Activated CD8-positive, alpha-beta memory T cell treated with anti-CD3 and anti-CD28 coated beads for 24 hours (primary cell): ENCODE data around the gene SLC39A13.

ENCODE experiments used
- DNase-seq: peaks from one replicate; pipeline ENCODE4 v3.0.0-alpha.2; 2020

Gene SLC39A13

GRCh38 chr11:47406896-47407745 lies 1.3 kb upstream of the SLC39A13 start:
- DNase-seq = peak; percentile 66

- DNase-seq = no peak
These were observed 429 bp downstream of the SLC39A13 start for GRCh38 chr11:47408598-47409439.

GRCh38 chr11:47409440-47410369 lies 1.3 kb downstream of the SLC39A13 start:
- DNase-seq = peak; percentile 56

GRCh38 chr11:47410370-47411264 lies 2.2 kb downstream of the SLC39A13 start:
- DNase-seq = peak; percentile 57

- DNase-seq = peak; percentile 83
These were observed 3.7 kb downstream of the SLC39A13 start for GRCh38 chr11:47411884-47412746.

GRCh38 chr11:47413351-47413750 lies 5.0 kb downstream of the SLC39A13 start:
- DNase-seq = no peak

- DNase-seq = no peak
These were observed 5.7 kb downstream of the SLC39A13 start for GRCh38 chr11:47413908-47414684.

- DNase-seq = peak; percentile 55
These were observed 6.3 kb downstream of the SLC39A13 start for GRCh38 chr11:47414685-47415070.

- DNase-seq = peak; percentile 58
These were observed 6.9 kb downstream of the SLC39A13 start for GRCh38 chr11:47415091-47415854.

- DNase-seq = no peak
These were observed 7.6 kb downstream of the SLC39A13 start for GRCh38 chr11:47415949-47416472.

- no peak for DNase-seq
These were observed 9.3 kb downstream of the SLC39A13 start for GRCh38 chr11:47417712-47418111.

- DNase-seq = no peak
These were observed 10.3 kb downstream of the SLC39A13 start for GRCh38 chr11:47418454-47419259.

GRCh38 chr11:47425611-47426010 lies 17.2 kb downstream of the SLC39A13 start:
- DNase-seq = no peak

- peak; percentile 100 for DNase-seq
These were observed 17.9 kb downstream of the SLC39A13 start, which contains the start of gene PSMC3 for GRCh38 chr11:47426062-47426956. TSS of gene PSMC3 (minus strand) at chr11:47426439. CDS start at chr11:47426279, 160 bp downstream.

GRCh38 chr11:47430524-47430923 lies 22.1 kb downstream of the SLC39A13 start:
- no peak for DNase-seq

- no peak for DNase-seq
These were observed 23.1 kb downstream of the SLC39A13 start for GRCh38 chr11:47431356-47432083.
